GM12878 (cell line): ENCODE measurements around the gene TNFRSF9. TPM values are rescaled to one million over a fixed set of nuclear protein-coding genes. Genes with fewer than 3 reads are reported as not detected.

Experiments used
- CEBPZ ChIP-seq: fragments of 150-350 bp; IDR thresholded peaks from 2 replicates; pipeline ENCODE4 v1.6.1; 2016; ENCODE audit warnings: low read depth, low read length
- CHD4 ChIP-seq: fragments of 200-600 bp; sonication (generic); IDR thresholded peaks from 2 replicates; pipeline ENCODE4 v1.6.1; 2016; ENCODE audit warnings: mild to moderate bottlenecking
- EP300 ChIP-seq, 2 experiments: fragments of 150-350 bp in 1 of 2; IDR thresholded peaks; 2 replicates each; pipeline ENCODE4 v1.6.1; 2011 to 2012; ENCODE audit warnings: low read depth in 2 of 2, low read length in 2 of 2, borderline replicate concordance in 1 of 2, improper control_type of control experiment in 1 of 2, inconsistent platforms in 1 of 2; ENCODE audit not compliant: control insufficient read depth in 1 of 2
- NKRF ChIP-seq: fragments of 450-650 bp; conservative IDR thresholded peaks from 2 replicates; pipeline ENCODE4 v1.6.1; 2017; ENCODE audit warnings: mild to moderate bottlenecking, moderate library complexity
- PKNOX1 ChIP-seq: fragments of 450-650 bp; IDR thresholded peaks from 2 replicates; pipeline ENCODE4 v1.6.1; 2016; ENCODE audit warnings: mild to moderate bottlenecking
- polyA plus RNA-seq, 11 experiments: library from polyadenylated mRNA; depleted of rRNA in 4 of 11; unstranded in 6 of 11; stranded (reverse) in 5 of 11; fragments of >200 nt; fragmentation: Nextera tagmentation in 4 of 11; fragmentation: Illumina TruSeq in 1 of 11; extraction: Ambion mirVana in 4 of 11; extraction: Trizol in 1 of 11; gene quantifications; 1 replicate in 1 of 11; 2 replicates in 10 of 11; pipeline versions ENCODE4 v1.2.1 to v1.2.3, GENCODE V29; 2011 to 2016; ENCODE audit warnings: inconsistent platforms in 2 of 11, missing spikeins in 2 of 11, low read depth in 1 of 11
- total RNA-seq, 4 experiments: library from RNA; depleted of rRNA in 3 of 4; stranded (reverse); fragments of >200 nt in 3 of 4; fragmentation: Illumina TruSeq in 1 of 4; extraction: Trizol in 1 of 4; gene quantifications; 2 replicates each; pipeline versions ENCODE4 v1.2.1 to v1.2.3, GENCODE V29; 2013 to 2021
- TF ChIP-seq, protein P1 (sequence below): IDR thresholded peaks from 2 replicates; pipeline ENCODE4 v1.6.1; 2011; ENCODE audit warnings: low read depth, mild to moderate bottlenecking, low read length, moderate library complexity, borderline replicate concordance; ENCODE audit errors: extremely low read depth

TNFRSF9 gene
- total and polyA plus RNA-seq, 10 of the 15 experiments (the other 5 are each of a cell fraction or from before 2014, with no cell fraction given) = 2.0 to 25.6 (median 5.8) TPM

DNA sequence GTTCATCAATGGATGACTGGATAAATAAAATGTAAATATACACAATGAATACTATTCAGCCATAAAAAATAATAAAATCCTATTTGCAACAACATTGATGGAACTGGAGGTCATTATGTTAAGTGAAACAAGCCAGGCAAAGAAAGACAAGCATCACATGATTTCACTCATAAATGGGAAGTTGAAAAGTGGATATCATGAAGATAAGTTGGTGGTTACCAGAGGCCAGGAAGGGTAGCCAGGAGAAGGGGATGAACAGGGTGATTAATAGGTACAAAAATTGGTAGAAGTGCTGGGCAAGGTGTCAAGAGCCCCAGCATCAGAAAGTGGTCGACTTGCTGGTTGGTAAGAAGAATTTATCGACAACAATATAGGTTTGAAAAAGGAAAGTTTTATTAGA lies 19.5 kb upstream of the TNFRSF9 start (continued):
- TF ChIP-seq CEBPZ (no peak), CHD4 (no peak), EP300 (IDR thresholded peaks at IDR 0.05; ENCODE audit: borderline replicate concordance in 1 of 2, control insufficient read depth in 1 of 2, low read depth in 2 of 2, low read length in 2 of 2) (no peak), NKRF (no peak), PKNOX1 (no peak)
- TF ChIP-seq, protein P1, sequence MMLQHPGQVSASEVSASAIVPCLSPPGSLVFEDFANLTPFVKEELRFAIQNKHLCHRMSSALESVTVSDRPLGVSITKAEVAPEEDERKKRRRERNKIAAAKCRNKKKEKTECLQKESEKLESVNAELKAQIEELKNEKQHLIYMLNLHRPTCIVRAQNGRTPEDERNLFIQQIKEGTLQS = no peak
- TF ChIP-seq, all 136 proteins: peak for 0
